ENCODE data around the gene GPATCH3. TPM values are rescaled to one million over a fixed set of nuclear protein-coding genes. Genes with fewer than 3 reads are reported as not detected.
"Not testable (repeated sequence)": the region's sequence is repeated elsewhere in the genome, so short reads cannot be mapped to it uniquely, and the experiment has no call there.

The GPATCH3 gene
- total RNA-seq, 2 donors from 2014 or later, result 19.6 to 21.2 TPM

GRCh38 chr1:26853600-26853999 lies 46.7 kb downstream of the GPATCH3 start:
- Mint-ChIP-seq H3K27ac (no peak overlapping the region), H3K4me3 (no peak overlapping the region), H3K4me1 (ENCODE audit: low read depth in 2 of 2) (peaks cover 0 to 2% of the 10 kb centered on the region in 2 donors), H3K27me3 (no peaks in the 10 kb centered on the region), H3K36me3 (peaks cover 11% of the 10 kb centered on the region), H3K9me3 (no peaks in the 10 kb centered on the region)
- DNase-seq (ENCODE audit: low spot score) (no peak), ATAC-seq (no peak)

GRCh38 chr1:26853156-26853555 lies 47.1 kb downstream of the GPATCH3 start:
- DNase-seq (ENCODE audit: low spot score), result peak; percentile 76
- H3K27ac Mint-ChIP-seq, result peak overlapping the region; percentile 31 to 35
- H3K36me3 Mint-ChIP-seq, result peaks cover 11% of the 10 kb centered on the region
- ATAC-seq, result peak; percentile 65 to 75
- H3K27me3 Mint-ChIP-seq, result no peaks in the 10 kb centered on the region
- H3K4me1 Mint-ChIP-seq (ENCODE audit: low read depth in 2 of 2), result peaks cover 0 to 5% of the 10 kb centered on the region in 2 donors
- H3K9me3 Mint-ChIP-seq, result no peaks in the 10 kb centered on the region
- no peak overlapping the region for H3K4me3 Mint-ChIP-seq

- Mint-ChIP-seq H3K9me3 (no peaks in the 10 kb centered on the region), H3K36me3 (peaks cover 13% of the 10 kb centered on the region), H3K4me3 (no peak overlapping the region), H3K4me1 (ENCODE audit: low read depth in 2 of 2) (peaks cover 2 to 5% of the 10 kb centered on the region in 2 donors), H3K27ac (peak overlapping the region; percentile 31 to 35), H3K27me3 (no peaks in the 10 kb centered on the region)
- no peak for ATAC-seq
- DNase-seq (ENCODE audit: low spot score), result no peak
Measured at GRCh38 chr1:26852701-26853100, 47.6 kb downstream of the GPATCH3 start.

- Mint-ChIP-seq H3K36me3 (peaks cover 18% of the 10 kb centered on the region), H3K27ac (peak overlapping the region in 1 of 2 donors; percentile 39), H3K9me3 (no peaks in the 10 kb centered on the region), H3K4me3 (no peak overlapping the region), H3K4me1 (ENCODE audit: low read depth in 2 of 2) (peaks cover 4 to 5% of the 10 kb centered on the region in 2 donors), H3K27me3 (no peaks in the 10 kb centered on the region)
- DNase-seq (ENCODE audit: low spot score) (no peak), ATAC-seq (no peak)
Measured at GRCh38 chr1:26851106-26851684, 49.1 kb downstream of the GPATCH3 start.

- no peak for ATAC-seq
- Mint-ChIP-seq H3K27me3 (no peaks in the 10 kb centered on the region), H3K36me3 (peaks cover 18% of the 10 kb centered on the region), H3K4me3 (no peak overlapping the region), H3K27ac (peak overlapping the region in 1 of 2 donors; percentile 64), H3K9me3 (no peaks in the 10 kb centered on the region), H3K4me1 (ENCODE audit: low read depth in 2 of 2) (peaks cover 5 to 7% of the 10 kb centered on the region in 2 donors)
- no peak for DNase-seq (ENCODE audit: low spot score)
Measured at GRCh38 chr1:26848941-26849774, 51.1 kb downstream of the GPATCH3 start.

GRCh38 chr1:26848499-26848898 lies 51.8 kb downstream of the GPATCH3 start:
- H3K4me1 Mint-ChIP-seq (ENCODE audit: low read depth in 2 of 2), result peaks cover 5 to 8% of the 10 kb centered on the region in 2 donors
- DNase-seq (ENCODE audit: low spot score) (no peak), ATAC-seq (no peak)
- no peak overlapping the region for H3K4me3 Mint-ChIP-seq
- H3K27me3 Mint-ChIP-seq, result no peaks in the 10 kb centered on the region
- H3K36me3 Mint-ChIP-seq, result peaks cover 18% of the 10 kb centered on the region
- no peaks in the 10 kb centered on the region for H3K9me3 Mint-ChIP-seq
- H3K27ac Mint-ChIP-seq, result peak overlapping the region in 1 of 2 donors; percentile 64

- H3K9me3 Mint-ChIP-seq; H3K27me3 Mint-ChIP-seq; ATAC-seq; H3K4me3 Mint-ChIP-seq; H3K4me1 Mint-ChIP-seq (ENCODE audit: low read depth in 2 of 2); DNase-seq (ENCODE audit: low spot score): not testable (repeated sequence)
- peak overlapping the region; percentile 14 to 46 for H3K27ac Mint-ChIP-seq
- peaks cover 18% of the 10 kb centered on the region for H3K36me3 Mint-ChIP-seq
Measured at GRCh38 chr1:26847826-26848225, 52.4 kb downstream of the GPATCH3 start.

- Mint-ChIP-seq H3K9me3 (no peaks in the 10 kb centered on the region), H3K4me1 (ENCODE audit: low read depth in 2 of 2) (peaks cover 3 to 8% of the 10 kb centered on the region in 2 donors), H3K27me3 (no peaks in the 10 kb centered on the region), H3K27ac (no peak overlapping the region), H3K4me3 (no peak overlapping the region), H3K36me3 (peaks cover 6% of the 10 kb centered on the region)
- no peak for ATAC-seq
- no peak for DNase-seq (ENCODE audit: low spot score)
Measured at GRCh38 chr1:26844424-26845196, 55.7 kb downstream of the GPATCH3 start.

Other genes starting within 250 kb of the GPATCH3 start
- 100 to 1,000 TPM; 132 to 196 TPM for gene ARID1A, start 204.5 kb downstream of the GPATCH3 start, total RNA-seq
- gene PIGV, start 112.5 kb downstream of the GPATCH3 start, total RNA-seq, result 10 to 100 TPM; 44.3 to 60.2 TPM
- gene ZDHHC18, start 73.8 kb downstream of the GPATCH3 start, total RNA-seq, result 100 to 1,000 TPM in 1 of 2 donors, 10 to 100 TPM in 1; 87.2 to 106 TPM
- under 1 TPM; 0.50 to 0.56 TPM for gene SFN, start 37.3 kb downstream of the GPATCH3 start, total RNA-seq
- gene GPN2, start 10.2 kb downstream of the GPATCH3 start, total RNA-seq, result 10 to 100 TPM; 52.6 to 58.0 TPM
- gene NR0B2, start 13.5 kb upstream of the GPATCH3 start, total RNA-seq, result not detected
- 100 to 1,000 TPM in 1 of 2 donors, 10 to 100 TPM in 1; 78.2 to 136 TPM for gene NUDC, start 21.3 kb upstream of the GPATCH3 start, total RNA-seq
- gene KDF1, start 60.0 kb upstream of the GPATCH3 start, total RNA-seq, result not detected
- gene TRNP1, start 93.2 kb upstream of the GPATCH3 start, total RNA-seq, result under 1 TPM; 0.28 to 0.55 TPM
- not detected for gene TENT5B, start 112.4 kb upstream of the GPATCH3 start, total RNA-seq

All from natural killer cell treated with Interleukin-12 subunit alpha and Interleukin-12 subunit beta and Interleukin-15 and Interleukin-18, amount 100 ng/mL, for 72 hours (primary cell).